HG03097 (cell line): ENCODE measurements around the gene RBMS3.

Experiments used
- ATAC-seq: cut with Tn5 transposase; IDR thresholded peaks from one replicate; pipeline ENCODE4 v1.9.1; 2021; ENCODE audit not compliant: unreplicated experiment, low FRiP score

The RBMS3 gene

GRCh38 chr3:29274667-29275066 lies 6.2 kb upstream of the RBMS3 start:
- no peak for ATAC-seq

GRCh38 chr3:29275309-29275708 lies 5.6 kb upstream of the RBMS3 start:
- ATAC-seq, result no peak

GRCh38 chr3:29277249-29277648 lies 3.6 kb upstream of the RBMS3 start:
- ATAC-seq, result no peak

- ATAC-seq, result no peak
These were observed 1.6 kb upstream of the RBMS3 start for GRCh38 chr3:29279286-29279685.

- ATAC-seq, result no peak
These were observed 1.1 kb upstream of the RBMS3 start for GRCh38 chr3:29279806-29280205.

- no peak for ATAC-seq
These were observed 148 bp downstream of the RBMS3 start for GRCh38 chr3:29281094-29281343.

- ATAC-seq, result peak; percentile 53
These were observed 722 bp downstream of the RBMS3 start for GRCh38 chr3:29281344-29282241.

GRCh38 chr3:29282427-29283230 lies 1.8 kb downstream of the RBMS3 start:
- no peak for ATAC-seq

- no peak for ATAC-seq
These were observed 2.6 kb downstream of the RBMS3 start for GRCh38 chr3:29283231-29284119.

- no peak for ATAC-seq
These were observed 3.6 kb downstream of the RBMS3 start for GRCh38 chr3:29284497-29284896.

GRCh38 chr3:29285471-29286071 lies 4.7 kb downstream of the RBMS3 start:
- no peak for ATAC-seq

- ATAC-seq, result no peak
These were observed 5.8 kb downstream of the RBMS3 start for GRCh38 chr3:29286478-29287240.

- ATAC-seq, result no peak
These were observed 9.7 kb downstream of the RBMS3 start for GRCh38 chr3:29290596-29290995.

- ATAC-seq, result no peak
These were observed 10.6 kb downstream of the RBMS3 start for GRCh38 chr3:29291260-29291981.

- ATAC-seq, result no peak
These were observed 11.1 kb downstream of the RBMS3 start for GRCh38 chr3:29291982-29292363.

GRCh38 chr3:29293421-29293820 lies 12.6 kb downstream of the RBMS3 start:
- no peak for ATAC-seq

GRCh38 chr3:29297998-29298397 lies 17.1 kb downstream of the RBMS3 start:
- ATAC-seq, result no peak

GRCh38 chr3:29301332-29302019 lies 20.6 kb downstream of the RBMS3 start:
- ATAC-seq, result no peak

GRCh38 chr3:29302619-29303018 lies 21.7 kb downstream of the RBMS3 start:
- ATAC-seq, result no peak
